Tibial nerve (tissue), 4 donors: ENCODE results near the gene FHOD1.

Experiments
- CTCF ChIP-seq, 5 experiments: fragments of 200-600 bp in 3 of 5; fragments of 450-650 bp in 2 of 5; sonication (generic) in 3 of 5; IDR thresholded peaks; one replicate each; pipeline ENCODE4 v1.5.1; 2016 to 2019; ENCODE audit warnings: antibody characterized with exemption in 5 of 5, mild to moderate bottlenecking in 3 of 5, moderate library complexity in 2 of 5
- EP300 ChIP-seq, 2 donors: sonication (generic); formaldehyde crosslinking; IDR thresholded peaks; one replicate each; pipeline ENCODE4 v1.6.1; 2017; ENCODE audit warnings: antibody characterized with exemption in 2 of 2, mild to moderate bottlenecking in 1 of 2
- POLR2A ChIP-seq, 2 donors: fragments of 450-650 bp; IDR thresholded peaks; one replicate each; pipeline ENCODE4 v1.6.1; 2017; ENCODE audit warnings: antibody characterized with exemption in 2 of 2, mild to moderate bottlenecking in 2 of 2, moderate library complexity in 2 of 2

- TF ChIP-seq CTCF (IDR thresholded peaks at IDR 0.05) (no peak), EP300 (IDR thresholded peaks at IDR 0.05) (no peak), POLR2A (IDR thresholded peaks at IDR 0.05) (no peak)
Measured at GRCh38 chr16:67281536-67282446, 34.5 kb upstream of the FHOD1 start.
